ENCODE measurements around the gene CHST8.

DNA sequence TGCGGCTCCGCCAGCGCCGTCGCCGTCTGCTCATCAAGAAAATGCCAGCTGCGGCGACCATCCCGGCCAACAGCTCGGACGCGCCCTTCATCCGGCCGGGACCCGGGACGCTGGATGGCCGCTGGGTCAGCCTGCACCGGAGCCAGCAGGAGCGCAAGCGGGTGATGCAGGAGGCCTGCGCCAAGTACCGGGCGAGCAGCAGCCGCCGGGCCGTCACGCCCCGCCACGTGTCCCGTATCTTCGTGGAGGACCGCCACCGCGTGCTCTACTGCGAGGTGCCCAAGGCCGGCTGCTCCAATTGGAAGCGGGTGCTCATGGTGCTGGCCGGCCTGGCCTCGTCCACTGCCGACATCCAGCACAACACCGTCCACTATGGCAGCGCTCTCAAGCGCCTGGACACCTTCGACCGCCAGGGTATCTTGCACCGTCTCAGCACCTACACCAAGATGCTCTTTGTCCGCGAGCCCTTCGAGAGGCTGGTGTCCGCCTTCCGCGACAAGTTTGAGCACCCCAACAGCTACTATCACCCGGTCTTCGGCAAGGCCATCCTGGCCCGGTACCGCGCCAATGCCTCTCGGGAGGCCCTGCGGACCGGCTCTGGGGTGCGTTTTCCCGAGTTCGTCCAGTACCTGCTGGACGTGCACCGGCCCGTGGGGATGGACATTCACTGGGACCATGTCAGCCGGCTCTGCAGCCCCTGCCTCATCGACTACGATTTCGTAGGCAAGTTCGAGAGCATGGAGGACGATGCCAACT is 150.5 kb downstream of the CHST8 start:
- TF ChIP-seq, protein P1, sequence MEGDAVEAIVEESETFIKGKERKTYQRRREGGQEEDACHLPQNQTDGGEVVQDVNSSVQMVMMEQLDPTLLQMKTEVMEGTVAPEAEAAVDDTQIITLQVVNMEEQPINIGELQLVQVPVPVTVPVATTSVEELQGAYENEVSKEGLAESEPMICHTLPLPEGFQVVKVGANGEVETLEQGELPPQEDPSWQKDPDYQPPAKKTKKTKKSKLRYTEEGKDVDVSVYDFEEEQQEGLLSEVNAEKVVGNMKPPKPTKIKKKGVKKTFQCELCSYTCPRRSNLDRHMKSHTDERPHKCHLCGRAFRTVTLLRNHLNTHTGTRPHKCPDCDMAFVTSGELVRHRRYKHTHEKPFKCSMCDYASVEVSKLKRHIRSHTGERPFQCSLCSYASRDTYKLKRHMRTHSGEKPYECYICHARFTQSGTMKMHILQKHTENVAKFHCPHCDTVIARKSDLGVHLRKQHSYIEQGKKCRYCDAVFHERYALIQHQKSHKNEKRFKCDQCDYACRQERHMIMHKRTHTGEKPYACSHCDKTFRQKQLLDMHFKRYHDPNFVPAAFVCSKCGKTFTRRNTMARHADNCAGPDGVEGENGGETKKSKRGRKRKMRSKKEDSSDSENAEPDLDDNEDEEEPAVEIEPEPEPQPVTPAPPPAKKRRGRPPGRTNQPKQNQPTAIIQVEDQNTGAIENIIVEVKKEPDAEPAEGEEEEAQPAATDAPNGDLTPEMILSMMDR (IDR thresholded peaks at IDR 0.05) = no peak
- TF ChIP-seq POLR2A (IDR thresholded peaks at IDR 0.05) = no peak
